Activated CD4-positive, alpha-beta T cell treated with anti-CD3 and anti-CD28 coated beads, Interleukin-2, amount 50 U/mL, for 4 hours (primary cell): ENCODE measurements around the gene TLL1.

Experiments
- DNase-seq, 2 experiments: peaks; one replicate each; pipeline ENCODE4 v3.0.0-alpha.2; 2020

TLL1 gene

DNA sequence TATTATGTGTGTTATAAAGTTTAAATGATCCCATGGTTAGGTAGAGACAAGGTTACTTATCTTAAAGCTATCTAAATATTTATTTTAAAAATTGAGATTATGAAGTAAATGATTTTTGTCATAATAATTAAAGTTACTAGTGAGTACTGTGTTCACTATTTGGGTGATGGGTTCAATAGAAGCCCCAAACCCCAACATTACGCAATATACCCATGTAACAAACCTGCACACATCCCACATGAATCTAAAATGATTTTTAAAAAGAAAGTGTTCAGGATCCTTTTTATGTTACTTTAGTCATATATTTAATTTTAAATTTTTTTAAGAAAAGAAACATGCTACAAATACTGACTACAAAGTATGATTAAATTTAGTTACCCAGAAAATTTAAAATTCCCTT lies 193.9 kb downstream of the TLL1 start:
- no peak for DNase-seq

DNA sequence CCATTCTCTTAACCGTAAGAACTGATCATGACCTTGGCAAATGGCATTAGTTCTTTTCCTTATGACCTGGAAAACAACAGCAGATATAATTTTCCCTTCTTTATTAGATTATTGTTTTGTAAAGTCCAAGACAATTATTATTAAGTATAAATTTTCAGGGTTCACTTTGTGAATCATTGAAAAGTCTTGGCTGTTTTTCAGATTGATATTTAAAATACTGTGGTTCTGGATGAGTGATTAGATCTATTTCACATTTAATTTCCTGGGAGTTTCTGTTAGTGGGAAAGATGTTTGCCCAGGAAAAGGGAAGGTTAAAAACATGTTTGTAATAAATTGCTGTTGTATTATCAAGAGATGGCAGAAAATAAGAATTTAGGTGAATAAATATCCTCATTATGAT lies 194.9 kb downstream of the TLL1 start:
- no peak for DNase-seq

DNA sequence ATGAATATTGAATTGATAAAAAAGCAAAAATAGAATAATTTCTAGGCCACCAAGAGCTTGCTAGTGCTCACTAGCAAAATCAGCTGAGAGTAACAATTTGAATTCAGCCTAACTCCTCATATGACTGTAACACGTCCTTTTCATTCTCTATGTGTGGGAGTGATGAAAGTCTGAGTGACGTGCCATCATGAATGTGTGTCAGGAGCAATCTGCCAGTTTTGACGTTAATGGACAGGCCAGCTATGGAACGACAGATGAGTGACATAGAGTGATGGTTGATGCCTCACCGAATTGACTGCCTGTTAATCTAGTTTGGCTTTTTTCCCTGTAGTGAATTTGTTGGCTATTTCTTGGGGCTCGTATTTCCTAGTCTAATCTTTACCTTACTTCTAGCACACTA lies 200.7 kb downstream of the TLL1 start:
- DNase-seq: no peak

DNA sequence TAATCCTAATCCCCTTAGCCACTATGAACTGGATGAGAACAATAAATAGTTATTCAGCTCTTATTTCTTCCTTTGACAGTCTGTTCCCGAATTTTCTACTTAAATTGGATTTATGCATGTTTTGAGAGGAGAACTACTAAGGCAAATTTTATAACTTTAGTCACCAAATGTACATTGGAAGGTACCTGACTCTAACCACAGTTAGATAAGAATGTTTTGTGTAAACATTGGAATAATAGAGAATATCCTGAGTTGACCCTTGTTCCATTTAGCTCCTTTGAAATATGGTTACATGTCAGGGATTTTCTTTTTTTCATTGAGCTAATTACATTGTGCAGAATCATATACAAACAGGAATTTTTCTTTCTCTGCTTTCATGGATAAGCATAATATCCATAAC lies 202.6 kb downstream of the TLL1 start:
- DNase-seq: no peak

DNA sequence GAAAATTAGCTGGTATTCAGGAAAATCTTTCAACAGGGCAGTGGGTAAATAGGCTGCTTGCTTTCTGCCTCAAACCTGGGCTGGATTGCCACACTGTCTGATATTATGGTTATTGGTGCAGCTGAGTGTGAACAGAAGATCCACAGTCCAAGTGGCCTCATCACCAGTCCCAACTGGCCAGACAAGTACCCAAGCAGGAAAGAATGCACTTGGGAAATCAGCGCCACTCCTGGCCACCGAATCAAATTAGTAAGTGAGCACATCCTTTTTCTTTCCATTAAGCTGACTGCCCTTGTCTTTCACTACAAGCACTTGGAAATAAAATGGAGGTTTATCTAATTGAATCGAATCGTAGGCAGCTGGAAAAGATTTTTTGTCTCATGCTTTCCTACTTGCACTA lies 204.7 kb downstream of the TLL1 start:
- DNase-seq: no peak

DNA sequence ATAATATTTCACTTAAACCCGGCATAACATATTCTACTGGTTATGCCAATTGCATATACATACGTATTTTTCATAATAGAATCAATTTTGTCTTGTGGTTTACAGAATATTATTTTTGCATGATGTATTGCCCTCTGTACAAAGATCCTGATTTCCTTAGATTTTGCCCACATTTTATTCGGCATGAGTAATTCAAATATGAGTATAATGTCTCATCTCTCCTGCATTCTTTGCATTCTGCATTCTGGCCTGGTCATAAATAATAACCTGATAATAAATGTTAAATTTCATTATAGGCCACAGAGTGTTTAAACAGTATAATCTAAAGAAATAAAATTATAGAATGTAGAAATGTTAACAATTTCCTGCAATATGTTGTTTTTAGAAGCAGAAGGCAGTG lies 205.3 kb downstream of the TLL1 start:
- no peak for DNase-seq

DNA sequence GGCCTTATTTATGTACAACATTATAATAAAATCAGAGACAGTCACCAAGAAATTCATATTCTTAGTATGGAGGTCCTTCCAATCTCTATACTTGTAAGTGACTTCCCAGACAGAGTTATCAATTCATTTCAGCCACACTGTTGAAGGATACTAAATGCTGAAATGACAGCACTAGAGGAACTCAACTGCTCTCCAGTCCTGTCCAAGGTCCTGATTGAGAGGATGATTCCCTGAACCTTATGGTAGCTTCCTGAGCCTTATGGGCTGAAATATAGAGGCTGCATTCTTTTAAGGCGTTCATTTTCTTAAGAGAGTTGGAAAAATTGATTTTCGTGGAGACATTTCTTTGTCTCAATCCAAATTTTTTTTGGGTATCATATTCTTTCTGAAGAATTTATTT lies 205.9 kb downstream of the TLL1 start:
- DNase-seq: no peak

DNA sequence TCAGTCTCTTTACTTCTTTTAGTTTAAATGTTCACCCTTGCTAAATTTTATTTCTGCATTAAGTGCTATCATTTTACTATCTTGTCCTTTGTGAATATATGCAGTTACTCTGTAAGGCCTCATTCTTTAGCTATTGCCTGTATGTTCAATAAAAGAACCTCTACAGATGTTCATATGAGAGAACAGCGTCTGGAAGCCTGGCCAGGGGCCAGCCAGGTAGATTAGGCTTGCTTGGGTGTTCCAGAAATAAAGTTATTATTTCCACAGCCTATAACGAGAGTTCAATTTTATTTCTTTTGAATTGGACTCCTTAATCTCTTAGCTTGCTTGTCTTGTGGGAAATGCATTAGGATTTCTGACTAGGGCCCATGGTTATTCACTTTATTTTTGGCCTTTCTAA lies 214.5 kb downstream of the TLL1 start:
- DNase-seq: no peak

DNA sequence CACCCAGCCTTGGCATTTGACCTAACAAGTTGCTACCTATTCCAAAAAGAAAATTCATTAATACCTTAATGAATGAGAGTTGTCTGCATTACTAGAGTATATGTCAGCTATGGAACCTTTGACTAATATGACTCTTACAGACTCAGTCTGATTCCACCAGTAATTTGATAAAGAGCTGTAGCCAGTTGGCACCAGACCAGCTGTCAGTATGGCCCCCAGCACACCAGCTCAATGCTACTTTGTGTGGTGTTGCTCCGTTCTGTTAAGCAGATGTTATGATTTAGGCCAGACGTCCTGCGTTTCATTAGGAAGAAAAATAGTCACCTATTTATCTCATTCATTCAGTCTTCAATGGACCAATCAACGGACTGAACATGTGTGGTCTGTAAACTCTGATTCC lies 215.5 kb downstream of the TLL1 start:
- no peak for DNase-seq

DNA sequence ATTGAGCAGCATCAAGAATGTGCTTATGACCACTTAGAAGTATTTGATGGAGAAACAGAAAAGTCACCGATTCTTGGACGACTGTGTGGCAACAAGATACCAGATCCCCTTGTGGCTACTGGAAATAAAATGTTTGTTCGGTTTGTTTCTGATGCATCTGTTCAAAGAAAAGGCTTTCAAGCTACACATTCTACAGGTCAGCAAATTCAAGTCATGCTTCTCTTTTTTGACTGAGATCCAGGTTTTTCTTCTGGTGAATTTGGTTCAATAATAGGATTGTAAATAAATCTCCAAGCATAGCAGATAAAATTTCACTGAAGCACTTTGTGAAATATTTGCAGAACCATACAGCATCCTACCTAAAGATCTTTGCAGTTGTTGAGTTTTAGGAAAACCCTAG lies 218.1 kb downstream of the TLL1 start:
- no peak for DNase-seq

DNA sequence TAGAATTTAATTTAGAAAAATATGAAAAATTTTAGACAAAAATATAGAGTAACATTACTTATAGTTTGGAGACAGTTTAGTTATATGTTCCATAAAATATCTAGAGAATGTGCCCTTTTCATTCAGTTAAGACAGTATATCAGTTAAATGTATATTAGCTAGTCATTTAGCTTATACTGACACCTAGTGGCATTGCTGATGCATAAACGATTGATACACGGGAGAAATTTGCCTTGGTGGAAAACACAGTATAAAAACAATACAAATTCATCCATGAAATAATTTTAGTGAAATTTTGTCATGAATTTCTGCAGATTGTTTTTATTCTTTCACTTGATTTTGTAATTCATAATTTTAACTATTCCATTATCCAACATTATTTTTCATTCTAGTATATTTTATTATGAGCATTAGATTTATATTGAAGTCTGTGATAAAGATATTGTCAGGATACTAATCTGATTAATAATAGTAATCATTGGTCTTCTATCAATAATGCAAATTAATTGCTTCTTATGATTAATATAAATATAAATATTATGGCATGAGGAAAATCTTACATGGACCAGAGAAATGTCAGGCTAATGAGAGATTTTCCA lies 219.0 kb downstream of the TLL1 start:
- DNase-seq: no peak

DNA sequence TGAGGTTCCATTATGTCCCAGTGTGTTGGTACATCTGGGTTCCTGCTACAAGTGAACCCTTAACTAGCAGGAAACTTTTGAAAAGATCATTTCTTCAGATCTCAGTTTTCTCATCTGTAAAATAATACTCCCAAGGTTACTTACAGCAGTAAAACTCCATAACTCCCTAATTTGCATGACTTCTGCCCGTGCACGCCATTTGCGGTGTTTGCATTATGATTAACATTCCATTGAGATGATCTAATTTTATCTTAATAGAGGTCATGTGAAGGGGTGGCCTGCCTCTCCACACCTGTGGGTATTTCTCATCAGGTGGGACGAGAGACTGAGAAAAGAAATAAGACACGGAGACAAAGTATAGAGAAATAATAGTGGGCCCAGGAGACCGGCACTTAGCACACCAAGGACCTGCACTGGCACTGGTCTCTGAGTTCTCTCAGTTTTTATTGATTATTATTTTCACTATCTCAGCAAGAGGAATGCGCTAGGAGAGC lies 219.8 kb downstream of the TLL1 start:
- DNase-seq: no peak

DNA sequence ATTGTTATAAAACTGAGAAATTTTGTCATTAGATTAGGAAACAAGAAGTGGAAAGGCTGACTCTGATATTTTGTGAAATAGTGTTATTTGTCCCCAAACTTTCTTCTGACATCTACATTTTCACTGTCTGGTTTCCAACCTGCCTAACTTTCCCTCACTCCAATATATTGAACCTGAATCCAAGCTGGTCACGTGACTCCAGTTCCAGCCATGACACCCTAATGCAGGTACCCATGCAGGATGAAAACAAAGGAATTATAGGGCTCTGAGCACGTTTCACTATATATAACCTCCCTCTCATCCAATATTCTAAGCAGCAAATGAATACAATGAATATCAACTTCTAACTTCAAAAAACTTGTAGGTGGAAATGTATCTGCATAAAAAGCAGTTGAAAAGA lies 231.6 kb downstream of the TLL1 start:
- DNase-seq: no peak

DNA sequence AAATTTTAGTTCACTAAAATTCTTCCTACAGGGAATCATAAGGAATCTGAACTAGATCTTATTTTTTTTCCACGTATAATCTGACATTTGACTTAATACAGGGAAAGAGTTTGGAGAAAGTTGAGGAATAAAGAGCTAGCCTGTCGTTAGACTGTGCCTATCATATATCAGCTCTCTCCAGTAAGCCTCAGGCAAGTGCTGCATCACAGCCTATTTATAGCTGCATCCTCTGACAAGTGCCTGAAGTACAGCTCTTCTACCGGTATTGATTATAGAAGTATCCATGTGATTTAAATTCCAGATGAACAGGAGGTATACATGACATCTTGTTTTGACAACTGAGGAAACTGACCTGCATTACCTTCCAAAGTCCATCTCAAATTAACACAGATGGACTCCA lies 248.9 kb downstream of the TLL1 start:
- no peak for DNase-seq

DNA sequence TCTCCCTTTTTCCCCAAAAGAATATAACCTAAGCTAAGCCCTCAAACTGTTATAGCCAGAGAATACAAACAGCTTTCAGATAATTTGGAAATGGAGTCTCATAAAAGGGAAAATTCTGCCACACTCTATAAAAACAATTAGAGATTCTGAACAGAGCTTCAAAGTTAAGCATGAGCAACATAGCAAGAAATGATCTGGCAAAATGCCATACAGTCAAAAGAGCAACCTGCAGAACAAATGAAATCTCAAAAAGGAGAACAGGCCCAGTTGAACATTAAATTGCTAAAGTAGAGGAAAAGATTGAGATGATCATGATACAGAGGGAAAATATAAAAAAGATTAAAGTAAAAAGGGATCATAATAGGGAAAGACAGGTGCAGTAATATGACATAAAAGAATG lies 250.5 kb downstream of the TLL1 start:
- DNase-seq: no peak

DNA sequence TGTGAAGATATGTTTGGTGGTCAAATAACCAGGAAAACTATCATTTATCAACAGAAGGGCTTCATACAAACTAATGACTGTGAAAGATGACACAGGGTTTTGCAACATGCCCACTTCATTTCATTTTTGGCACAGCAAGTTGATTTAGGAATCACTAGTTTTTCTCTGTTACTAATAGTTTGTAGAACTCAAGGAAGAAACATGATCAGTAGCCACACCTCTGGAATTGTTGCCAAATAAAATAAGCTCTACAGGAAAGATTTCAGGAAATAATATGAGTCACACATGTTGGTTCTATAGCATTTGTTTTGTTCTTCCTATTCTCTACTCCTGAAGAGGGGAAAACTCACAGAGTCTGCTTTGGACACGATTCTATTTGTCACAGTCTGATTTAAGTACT lies 255.4 kb downstream of the TLL1 start:
- DNase-seq: no peak

DNA sequence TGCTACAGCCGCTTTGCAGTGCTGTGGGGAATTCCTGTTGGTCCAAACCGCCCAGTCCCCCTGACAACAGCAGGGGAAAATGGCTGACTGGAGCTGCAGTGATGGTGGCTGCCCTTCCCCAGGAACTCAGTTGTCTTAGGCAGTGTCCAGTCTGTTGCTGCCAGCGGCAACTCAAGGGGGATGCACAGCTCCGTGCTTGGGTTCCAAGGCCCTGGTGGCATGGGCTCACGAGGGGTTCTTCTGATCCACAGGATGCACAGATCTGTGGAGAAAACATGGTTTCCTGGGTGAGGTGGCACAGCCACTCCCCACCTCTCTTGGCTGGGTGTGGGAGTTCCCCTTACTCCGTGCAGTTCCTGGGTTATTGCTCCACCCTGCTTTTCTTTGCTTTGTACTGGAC lies 261.2 kb downstream of the TLL1 start:
- no peak for DNase-seq

DNA sequence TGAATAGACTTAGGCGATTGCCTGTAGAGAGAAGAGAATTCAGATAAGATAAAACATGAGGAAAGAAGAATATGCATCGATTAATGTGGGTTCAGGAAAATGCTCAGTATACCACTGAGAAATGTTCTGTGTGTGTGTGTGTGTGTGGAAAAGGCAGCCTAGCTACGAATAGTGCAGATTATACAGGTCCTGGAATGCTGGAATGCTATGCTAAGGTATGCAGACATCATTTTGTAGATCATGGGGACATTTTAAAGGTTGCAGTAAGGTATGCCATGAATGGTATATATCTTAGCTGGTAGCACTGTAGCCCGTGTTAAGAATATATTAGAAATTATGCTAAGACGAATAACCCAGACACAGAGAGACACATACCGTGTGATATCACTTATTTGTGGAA lies 267.9 kb downstream of the TLL1 start:
- no peak for DNase-seq

DNA sequence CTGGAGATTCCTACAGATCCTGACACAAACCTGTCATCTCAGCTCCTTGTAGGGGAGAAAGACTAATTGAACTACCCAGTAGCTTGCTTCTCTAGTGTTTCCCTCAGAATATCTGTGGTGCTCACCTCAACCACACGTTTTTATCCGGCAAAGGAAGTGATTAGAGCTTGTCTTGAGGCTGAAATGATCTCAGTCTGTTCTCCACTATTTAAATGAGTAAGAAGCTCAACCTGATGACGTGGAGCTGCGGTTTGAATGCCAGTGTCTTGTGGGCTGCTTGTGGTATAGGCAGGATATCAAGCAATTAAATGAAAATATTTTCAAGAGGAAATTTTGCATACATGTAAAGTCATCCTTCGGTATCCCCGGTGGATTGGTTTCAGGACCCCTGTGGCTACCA lies 270.2 kb downstream of the TLL1 start:
- peak in 1 of 2 experiments; percentile 1 for DNase-seq

DNA sequence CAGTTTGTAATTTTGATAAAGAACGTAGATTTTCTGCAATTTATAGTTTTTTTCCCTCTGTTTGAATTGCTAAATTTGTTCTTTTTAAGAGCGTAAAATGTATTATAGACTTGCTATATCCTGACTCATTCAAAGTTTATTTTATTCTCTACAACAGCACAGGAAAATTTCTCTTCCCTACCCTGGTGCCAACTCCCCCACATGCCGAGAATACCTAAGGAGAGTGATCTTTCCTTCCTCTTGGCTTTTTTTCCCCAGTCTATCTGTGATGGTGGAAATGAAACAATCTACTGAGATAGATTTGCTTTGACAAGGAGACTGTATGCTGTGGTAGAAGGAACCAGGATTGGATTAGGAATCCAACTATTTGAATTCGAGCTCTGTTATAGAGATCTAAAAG lies 271.6 kb downstream of the TLL1 start:
- no peak for DNase-seq

DNA sequence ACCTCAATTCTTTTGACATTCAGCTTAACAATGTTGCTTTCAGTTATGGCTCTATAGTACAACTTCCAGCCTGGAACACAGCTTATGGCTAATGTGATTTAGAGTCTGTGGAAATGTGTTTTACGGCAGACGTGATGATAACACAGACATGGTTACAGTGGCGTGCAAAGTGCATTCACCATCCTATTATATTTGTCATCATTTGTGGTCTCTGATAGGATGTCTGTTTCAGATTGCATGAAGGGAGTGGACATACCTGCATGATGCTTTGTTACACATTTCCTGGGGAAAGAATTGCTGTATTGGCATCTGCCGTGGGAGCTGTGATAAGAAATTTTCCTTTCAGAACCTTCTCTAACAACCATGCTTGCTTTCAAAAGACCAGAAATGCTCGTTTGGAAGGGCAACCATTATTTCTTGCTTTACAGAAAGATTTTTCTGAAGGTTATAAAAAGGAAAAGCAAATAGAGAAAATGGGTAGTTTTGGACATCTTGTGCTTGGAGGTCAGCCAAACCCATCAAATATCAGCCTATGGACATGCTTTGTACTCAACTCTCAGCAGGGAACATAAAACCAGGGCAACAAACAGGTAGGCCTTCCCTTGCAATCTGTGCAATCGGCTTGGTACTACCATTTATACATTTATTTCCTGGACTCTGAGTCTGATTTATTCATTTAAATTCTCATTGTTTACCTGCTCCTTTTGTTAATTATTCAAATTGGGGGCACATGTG lies 273.9 kb downstream of the TLL1 start:
- no peak for DNase-seq
